GM12878 (cell line): ENCODE data around the gene CCDC88C. TPM values are rescaled to one million over a fixed set of nuclear protein-coding genes. Genes with fewer than 3 reads are reported as not detected.
A peak's percentile ranks its signal among the peaks of the same experiment; 100 is the strongest.

Experiments used
- ATAC-seq: fragments of 200-7000 bp; cut with Tn5 transposase; 3 replicates; pipeline ENCODE4 v1.9.1; 2020; ENCODE audit warnings: mild to moderate bottlenecking, moderate library complexity
- BruUV-seq: library from RNA; stranded (reverse); fragments of 400-500 nt; replicated peaks from 2 replicates; lab custom pipeline; 2021; lab: Mats Ljungman, UMichigan
- CTCF ChIA-PET: fragments of 300-600 bp; sonication (Branson Sonifier 250); formaldehyde crosslinking; extraction: SDS; loops from one replicate; lab custom pipeline; 2021; ENCODE audit warnings: inconsistent platforms; lab: Yijun Ruan, JAX
- POLR2A ChIA-PET: fragments of 350-600 bp; formaldehyde crosslinking; extraction: SDS; loops from one replicate; lab custom pipeline; 2021; ENCODE audit warnings: inconsistent platforms; lab: Charles Lee
- RAD21 ChIA-PET: fragments of 300-600 bp; sonication (Branson Sonifier 250); formaldehyde crosslinking; loops from one replicate; lab custom pipeline; 2023; ENCODE audit warnings: antibody characterized with exemption; ENCODE audit not compliant: unreplicated experiment; lab: Charles Lee
- SMC1A ChIA-PET: fragments of 300-600 bp; sonication (Branson Sonifier 250); formaldehyde crosslinking; loops from one replicate; lab custom pipeline; 2023; ENCODE audit not compliant: unreplicated experiment, uncharacterized antibody; lab: Charles Lee
- DNase-seq: peaks from one replicate; pipeline ENCODE4 v3.0.0-alpha.2; 2011; ENCODE audit warnings: low read depth, low spot score
- FAIRE-seq: peaks from 3 replicates; lab custom pipeline; 2011; peaks lifted over from hg19 to GRCh38; lab: Jason Lieb, UNC
- H2AFZ ChIP-seq: 2 replicates; pipeline ENCODE4 v1.6.0; 2011; ENCODE audit warnings: low read depth, low read length, control low read depth; ENCODE audit not compliant: control insufficient read depth
- H3K27ac ChIP-seq: 2 replicates; pipeline ENCODE4 v1.5.1; 2011; ENCODE audit warnings: control low read depth; ENCODE audit not compliant: control insufficient read depth, insufficient read depth
- H3K27me3 ChIP-seq, 2 experiments: replicated peaks in 1 of 2; 2 replicates each; pipeline versions ENCODE4 v1.6.0 to v1.6.1; 2011; ENCODE audit warnings: low read length in 1 of 2; ENCODE audit not compliant: control insufficient read depth in 2 of 2, insufficient read depth in 2 of 2
- H3K36me3 ChIP-seq, 2 experiments: 2 replicates each; pipeline ENCODE4 v1.5.1; 2011; ENCODE audit warnings: low read length in 1 of 2; ENCODE audit not compliant: control insufficient read depth in 2 of 2, insufficient read depth in 2 of 2
- H3K4me1 ChIP-seq: 2 replicates; pipeline ENCODE4 v1.6.1; 2011; ENCODE audit warnings: mild to moderate bottlenecking, low read length, moderate library complexity, mixed read lengths; ENCODE audit not compliant: control insufficient read depth, insufficient read depth
- H3K4me2 ChIP-seq: 2 replicates; pipeline ENCODE4 v1.6.0; 2011; ENCODE audit warnings: control low read depth; ENCODE audit not compliant: control insufficient read depth, insufficient read depth
- H3K4me3 ChIP-seq: fragments of 200-600 bp; sonication (generic); 2 replicates; pipeline ENCODE4 v1.5.1; 2016
- H3K79me2 ChIP-seq: 2 replicates; pipeline ENCODE4 v1.6.0; 2011; ENCODE audit warnings: low read length; ENCODE audit not compliant: control insufficient read depth, insufficient read depth
- H3K9ac ChIP-seq: 2 replicates; pipeline ENCODE4 v1.8.0; 2011; ENCODE audit warnings: low read length, control low read depth, mixed read lengths; ENCODE audit not compliant: control insufficient read depth, insufficient read depth
- H3K9me3 ChIP-seq: replicated peaks from 3 replicates; pipeline ENCODE4 v1.5.1; 2011; ENCODE audit warnings: mild to moderate bottlenecking, low read length; ENCODE audit not compliant: control insufficient read depth, insufficient read depth
- H4K20me1 ChIP-seq: 2 replicates; pipeline ENCODE4 v1.6.0; 2011; ENCODE audit not compliant: control insufficient read depth, insufficient read depth
- BCL11A ChIP-seq: IDR thresholded peaks from 2 replicates; pipeline ENCODE4 v1.6.1; 2011; ENCODE audit warnings: low read depth, low read length
- CHD4 ChIP-seq: fragments of 200-600 bp; sonication (generic); IDR thresholded peaks from 2 replicates; pipeline ENCODE4 v1.6.1; 2016; ENCODE audit warnings: mild to moderate bottlenecking
- E2F8 ChIP-seq: fragments of 450-650 bp; IDR thresholded peaks from 2 replicates; pipeline ENCODE4 v1.6.1; 2018; ENCODE audit warnings: mild to moderate bottlenecking, low read depth, moderate library complexity; ENCODE audit not compliant: partially characterized antibody
- FOXM1 ChIP-seq: IDR thresholded peaks from 2 replicates; pipeline ENCODE4 v1.6.1; 2012; ENCODE audit warnings: low read depth, mild to moderate bottlenecking, inconsistent platforms, low read length, moderate library complexity
- JUND ChIP-seq: IDR thresholded peaks from 2 replicates; pipeline ENCODE4 v1.6.1; 2012; ENCODE audit warnings: low read depth, mild to moderate bottlenecking, low read length, improper control_type of control experiment, moderate library complexity
- MEF2A ChIP-seq: IDR thresholded peaks from 2 replicates; pipeline ENCODE4 v1.6.1; 2011; ENCODE audit warnings: low read depth, mild to moderate bottlenecking, low read length, moderate library complexity; ENCODE audit not compliant: insufficient read depth
- MXI1 ChIP-seq: fragments of 150-350 bp; IDR thresholded peaks from 2 replicates; pipeline ENCODE4 v1.6.1; 2011; ENCODE audit warnings: low read depth, mild to moderate bottlenecking, inconsistent platforms, low read length, improper control_type of control experiment
- MYB ChIP-seq: fragments of 150-350 bp; IDR thresholded peaks from 2 replicates; pipeline ENCODE4 v1.6.1; 2014; ENCODE audit warnings: mild to moderate bottlenecking, low read depth, low read length, borderline replicate concordance
- RFX5 ChIP-seq: IDR thresholded peaks from 2 replicates; pipeline ENCODE4 v1.6.1; 2011; ENCODE audit warnings: low read depth, low read length, improper control_type of control experiment
- SKIL ChIP-seq: fragments of 450-650 bp; IDR thresholded peaks from 2 replicates; pipeline ENCODE4 v1.6.1; 2017; ENCODE audit warnings: mild to moderate bottlenecking, low read depth, inconsistent platforms; ENCODE audit not compliant: poor library complexity, severe bottlenecking
- SP1 ChIP-seq: IDR thresholded peaks from one replicate; pipeline ENCODE4 v1.6.1; 2011; ENCODE audit warnings: low read depth, low read length
- TBL1XR1 ChIP-seq: IDR thresholded peaks from 2 replicates; pipeline ENCODE4 v1.6.1; 2012; ENCODE audit warnings: low read depth, low read length, improper control_type of control experiment
- TCF12 ChIP-seq: IDR thresholded peaks from 2 replicates; pipeline ENCODE4 v1.6.1; 2011; ENCODE audit warnings: low read depth, mild to moderate bottlenecking, low read length
- ZBED1 ChIP-seq: IDR thresholded peaks from 2 replicates; pipeline ENCODE4 v1.6.1; 2016; ENCODE audit warnings: borderline replicate concordance
- WGBS: methylation state at CpG from one replicate; pipeline ENCODE4 v1.1.6; 2016; ENCODE audit warnings: low lambda C conversion rate; ENCODE audit not compliant: insufficient replicate concordance, insufficient coverage; ENCODE audit errors: missing lambda C conversion rate; 5-methylcytosine and 5-hydroxymethylcytosine counted together
- in situ Hi-C: fragments of 300-500 bp; cut with MboI; formaldehyde crosslinking; loops from 9 replicates; pipeline ENCODE4 v1.14.3; 2018; ENCODE audit warnings: mixed read lengths
- intact Hi-C: fragments of 100-400 bp; cut with micrococcal nuclease; formaldehyde crosslinking; loops from one replicate; pipeline ENCODE4 v1.14.2; 2022; ENCODE audit not compliant: unreplicated experiment
- polyA plus RNA-seq, 11 experiments: library from polyadenylated mRNA; depleted of rRNA in 4 of 11; unstranded in 6 of 11; stranded (reverse) in 5 of 11; fragments of >200 nt; fragmentation: Nextera tagmentation in 4 of 11; fragmentation: Illumina TruSeq in 1 of 11; extraction: Ambion mirVana in 4 of 11; extraction: Trizol in 1 of 11; gene quantifications; 1 replicate in 1 of 11; 2 replicates in 10 of 11; pipeline versions ENCODE4 v1.2.1 to v1.2.3, GENCODE V29; 2011 to 2016; ENCODE audit warnings: inconsistent platforms in 2 of 11, missing spikeins in 2 of 11, low read depth in 1 of 11
- total RNA-seq, 4 experiments: library from RNA; depleted of rRNA in 3 of 4; stranded (reverse); fragments of >200 nt in 3 of 4; fragmentation: Illumina TruSeq in 1 of 4; extraction: Trizol in 1 of 4; gene quantifications; 2 replicates each; pipeline versions ENCODE4 v1.2.1 to v1.2.3, GENCODE V29; 2013 to 2021
- TF ChIP-seq, protein P1 (sequence below): fragments of 450-650 bp; IDR thresholded peaks from 2 replicates; pipeline ENCODE4 v1.6.1; 2017; ENCODE audit warnings: antibody characterized with exemption, mild to moderate bottlenecking, moderate library complexity
- TF ChIP-seq, protein P2 (sequence below): fragments of 450-650 bp; IDR thresholded peaks from 2 replicates; pipeline ENCODE4 v1.6.1; 2017; ENCODE audit warnings: low read depth, mild to moderate bottlenecking, moderate library complexity

The CCDC88C gene
- total and polyA plus RNA-seq, 10 of the 15 experiments (the other 5 are each of a cell fraction or from before 2014, with no cell fraction given): 4.0 to 79.6 (median 36.6) TPM

DNA sequence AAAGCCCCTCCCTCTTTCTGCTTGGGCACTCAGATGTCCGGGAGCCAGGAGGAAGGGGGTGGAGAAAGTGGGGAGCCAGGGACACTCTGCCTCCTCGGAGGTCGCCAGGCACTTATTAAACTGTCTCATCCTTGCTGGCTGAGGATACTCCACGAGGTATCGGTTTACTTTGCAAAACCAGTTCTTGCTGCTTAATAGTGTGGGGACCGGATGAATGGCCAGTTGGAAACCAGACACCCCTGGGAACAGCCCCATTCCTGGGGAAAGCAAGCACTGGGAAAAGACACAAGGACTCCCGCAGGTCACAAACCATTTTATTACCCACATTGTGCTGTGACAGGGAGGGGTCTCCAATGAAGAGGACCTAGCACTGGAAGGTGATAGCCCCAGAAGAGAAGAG lies 34.2 kb downstream of the CCDC88C start:
- peaks cover 19 to 23% of the 10 kb centered on the region in 2 experiments for H3K36me3 ChIP-seq
- no peak overlapping the region for H3K4me2 ChIP-seq
- H3K79me2 ChIP-seq: peaks cover 97% of the 10 kb centered on the region
- peak overlapping the region; percentile 51 for H3K27ac ChIP-seq
- peaks cover 64% of the 10 kb centered on the region for H3K4me1 ChIP-seq
- peaks cover 11% of the 10 kb centered on the region; the same call in 1 of the 2 replicates for H4K20me1 ChIP-seq
- H3K4me3 ChIP-seq: no peak overlapping the region
- WGBS: 93% methylated on average over 7 of the region's 7 CpGs
- RAD21 ChIA-PET: no interaction called here
- BruUV-seq: no TSS peak
- no peak for ATAC-seq
- no peak for DNase-seq
- no peaks in the 10 kb centered on the region for H3K27me3 ChIP-seq
- POLR2A ChIA-PET: no interaction called here
- intact Hi-C loops (no loop called here), in situ Hi-C loops (no loop called here)
- SMC1A ChIA-PET: no interaction called here
- FAIRE-seq: no peak
- H3K9ac ChIP-seq: no peak overlapping the region
- CTCF ChIA-PET: no interaction called here
- H2AFZ ChIP-seq: no peak overlapping the region
- no peaks in the 10 kb centered on the region for H3K9me3 ChIP-seq
- TF ChIP-seq MEF2A: no peak
- TF ChIP-seq MYB: no peak
- no peak for TF ChIP-seq TBL1XR1
- TF ChIP-seq BCL11A: no peak
- no peak for TF ChIP-seq E2F8
- TF ChIP-seq, protein P1, sequence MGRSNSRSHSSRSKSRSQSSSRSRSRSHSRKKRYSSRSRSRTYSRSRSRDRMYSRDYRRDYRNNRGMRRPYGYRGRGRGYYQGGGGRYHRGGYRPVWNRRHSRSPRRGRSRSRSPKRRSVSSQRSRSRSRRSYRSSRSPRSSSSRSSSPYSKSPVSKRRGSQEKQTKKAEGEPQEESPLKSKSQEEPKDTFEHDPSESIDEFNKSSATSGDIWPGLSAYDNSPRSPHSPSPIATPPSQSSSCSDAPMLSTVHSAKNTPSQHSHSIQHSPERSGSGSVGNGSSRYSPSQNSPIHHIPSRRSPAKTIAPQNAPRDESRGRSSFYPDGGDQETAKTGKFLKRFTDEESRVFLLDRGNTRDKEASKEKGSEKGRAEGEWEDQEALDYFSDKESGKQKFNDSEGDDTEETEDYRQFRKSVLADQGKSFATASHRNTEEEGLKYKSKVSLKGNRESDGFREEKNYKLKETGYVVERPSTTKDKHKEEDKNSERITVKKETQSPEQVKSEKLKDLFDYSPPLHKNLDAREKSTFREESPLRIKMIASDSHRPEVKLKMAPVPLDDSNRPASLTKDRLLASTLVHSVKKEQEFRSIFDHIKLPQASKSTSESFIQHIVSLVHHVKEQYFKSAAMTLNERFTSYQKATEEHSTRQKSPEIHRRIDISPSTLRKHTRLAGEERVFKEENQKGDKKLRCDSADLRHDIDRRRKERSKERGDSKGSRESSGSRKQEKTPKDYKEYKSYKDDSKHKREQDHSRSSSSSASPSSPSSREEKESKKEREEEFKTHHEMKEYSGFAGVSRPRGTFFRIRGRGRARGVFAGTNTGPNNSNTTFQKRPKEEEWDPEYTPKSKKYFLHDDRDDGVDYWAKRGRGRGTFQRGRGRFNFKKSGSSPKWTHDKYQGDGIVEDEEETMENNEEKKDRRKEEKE: no peak
- no peak for TF ChIP-seq JUND
- no peak for TF ChIP-seq ZBED1
- no peak for TF ChIP-seq CHD4
- no peak for TF ChIP-seq RFX5
- no peak for TF ChIP-seq FOXM1
- TF ChIP-seq SP1: no peak
- no peak for TF ChIP-seq TCF12
- no peak for TF ChIP-seq MXI1
- no peak for TF ChIP-seq SKIL
- TF ChIP-seq, protein P2, sequence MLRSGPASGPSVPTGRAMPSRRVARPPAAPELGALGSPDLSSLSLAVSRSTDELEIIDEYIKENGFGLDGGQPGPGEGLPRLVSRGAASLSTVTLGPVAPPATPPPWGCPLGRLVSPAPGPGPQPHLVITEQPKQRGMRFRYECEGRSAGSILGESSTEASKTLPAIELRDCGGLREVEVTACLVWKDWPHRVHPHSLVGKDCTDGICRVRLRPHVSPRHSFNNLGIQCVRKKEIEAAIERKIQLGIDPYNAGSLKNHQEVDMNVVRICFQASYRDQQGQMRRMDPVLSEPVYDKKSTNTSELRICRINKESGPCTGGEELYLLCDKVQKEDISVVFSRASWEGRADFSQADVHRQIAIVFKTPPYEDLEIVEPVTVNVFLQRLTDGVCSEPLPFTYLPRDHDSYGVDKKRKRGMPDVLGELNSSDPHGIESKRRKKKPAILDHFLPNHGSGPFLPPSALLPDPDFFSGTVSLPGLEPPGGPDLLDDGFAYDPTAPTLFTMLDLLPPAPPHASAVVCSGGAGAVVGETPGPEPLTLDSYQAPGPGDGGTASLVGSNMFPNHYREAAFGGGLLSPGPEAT: no peak
